IMR-90 (cell line): Measurements from ENCODE around the gene PHF21B. TPM values are rescaled to one million over a fixed set of nuclear protein-coding genes. Genes with fewer than 3 reads are reported as not detected.

Source experiments
- ATAC-seq: fragments of 200-7000 bp; cut with Tn5 transposase; 2 replicates; pipeline ENCODE4 v1.9.1; 2020; ENCODE audit warnings: low read depth, mild to moderate bottlenecking, moderate library complexity
- BruUV-seq: library from RNA; stranded (reverse); fragments of 400-500 nt; replicated peaks from 2 replicates; lab custom pipeline; 2021; lab: Mats Ljungman, UMichigan
- CTCF ChIA-PET: fragments of 300-600 bp; formaldehyde crosslinking; extraction: SDS; loops from one replicate; lab custom pipeline; 2021; ENCODE audit warnings: antibody characterized with exemption; lab: Yijun Ruan, JAX
- POLR2A ChIA-PET: fragments of 300-600 bp; sonication (Branson Sonifier 250); formaldehyde crosslinking; loops from one replicate; lab custom pipeline; 2022; ENCODE audit warnings: antibody characterized with exemption; ENCODE audit not compliant: unreplicated experiment; lab: Charles Lee
- DNase-seq: peaks from one replicate; pipeline ENCODE4 v3.0.0; 2013
- H2AFZ ChIP-seq: replicated peaks from 2 replicates; pipeline ENCODE3; 2013; ENCODE audit warnings: low read length, mild to moderate bottlenecking; ENCODE audit not compliant: poor library complexity
- H2AK5ac ChIP-seq: 2 replicates; pipeline ENCODE4 v1.6.1; 2013; ENCODE audit warnings: low read depth, low read length, inconsistent platforms
- H2AK9ac ChIP-seq: replicated peaks from 2 replicates; pipeline ENCODE3; 2013; ENCODE audit warnings: mild to moderate bottlenecking, low read depth, low read length, moderate library complexity; ENCODE audit not compliant: poor library complexity
- H2BK120ac ChIP-seq: 2 replicates; pipeline ENCODE4 v1.6.1; 2013; ENCODE audit warnings: low read depth, low read length, inconsistent platforms
- H2BK15ac ChIP-seq: 3 replicates; pipeline ENCODE4 v1.6.1; 2013; ENCODE audit warnings: low read depth, low read length, inconsistent platforms
- H2BK20ac ChIP-seq: 2 replicates; pipeline ENCODE4 v1.6.1; 2013; ENCODE audit warnings: low read depth, mild to moderate bottlenecking, inconsistent platforms, low read length, moderate library complexity
- H2BK5ac ChIP-seq: 2 replicates; pipeline ENCODE4 v1.6.1; 2013; ENCODE audit warnings: mild to moderate bottlenecking, low read depth, low read length, inconsistent platforms; ENCODE audit not compliant: poor library complexity, severe bottlenecking
- H3K14ac ChIP-seq: replicated peaks from 2 replicates; pipeline ENCODE4 v1.6.1; 2013; ENCODE audit warnings: low read depth, low read length, inconsistent platforms
- H3K18ac ChIP-seq: 2 replicates; pipeline ENCODE4 v1.6.1; 2013; ENCODE audit warnings: low read depth, low read length, control low read depth
- H3K23ac ChIP-seq: 2 replicates; pipeline ENCODE4 v1.6.1; 2013; ENCODE audit warnings: low read depth, low read length, inconsistent platforms
- H3K27ac ChIP-seq: 2 replicates; pipeline ENCODE4 v1.5.1; 2013; ENCODE audit warnings: mild to moderate bottlenecking, control low read depth, low read length; ENCODE audit not compliant: insufficient read depth
- H3K27me3 ChIP-seq: 2 replicates; pipeline ENCODE4 v1.6.1; 2013; ENCODE audit warnings: low read length; ENCODE audit not compliant: control insufficient read depth, insufficient read depth
- H3K36me3 ChIP-seq: 2 replicates; pipeline ENCODE4 v1.6.1; 2013; ENCODE audit warnings: low read length, mixed read lengths; ENCODE audit not compliant: control insufficient read depth, insufficient read depth
- H3K4ac ChIP-seq: 2 replicates; pipeline ENCODE4 v1.6.1; 2013; ENCODE audit warnings: low read depth, low read length, inconsistent platforms
- H3K4me1 ChIP-seq: 2 replicates; pipeline ENCODE4 v1.6.1; 2013; ENCODE audit warnings: low read length, mixed read lengths; ENCODE audit not compliant: control insufficient read depth, insufficient read depth
- H3K4me2 ChIP-seq: 2 replicates; pipeline ENCODE4 v1.6.1; 2013; ENCODE audit warnings: low read depth, mild to moderate bottlenecking, control low read depth, low read length, moderate library complexity
- H3K4me3 ChIP-seq: 2 replicates; pipeline ENCODE4 v1.5.1; 2013; ENCODE audit warnings: low read depth, mild to moderate bottlenecking, control low read depth, low read length, moderate library complexity; ENCODE audit not compliant: insufficient read depth
- H3K56ac ChIP-seq: 2 replicates; pipeline ENCODE4 v1.6.1; 2013; ENCODE audit warnings: low read length, inconsistent platforms; ENCODE audit not compliant: insufficient read depth; ENCODE audit errors: extremely low read depth
- H3K79me1 ChIP-seq, 2 experiments: 2 replicates each; pipeline ENCODE4 v1.6.1; 2013; ENCODE audit warnings: low read length in 2 of 2, inconsistent platforms in 1 of 2, low read depth in 1 of 2
- H3K9ac ChIP-seq: 2 replicates; pipeline ENCODE4 v1.6.1; 2013; ENCODE audit warnings: low read depth, low read length, control low read depth
- H3K9me1 ChIP-seq: 2 replicates; pipeline ENCODE4 v1.6.1; 2013; ENCODE audit warnings: low read length, inconsistent platforms; ENCODE audit not compliant: insufficient read depth
- H3K9me3 ChIP-seq: 2 replicates; pipeline ENCODE4 v1.6.1; 2013; ENCODE audit warnings: low read length; ENCODE audit not compliant: control insufficient read depth, insufficient read depth
- H4K20me1 ChIP-seq: 2 replicates; pipeline ENCODE4 v1.6.1; 2013; ENCODE audit warnings: low read length, inconsistent platforms; ENCODE audit not compliant: insufficient read depth
- H4K5ac ChIP-seq: 2 replicates; pipeline ENCODE4 v1.6.1; 2013; ENCODE audit warnings: mild to moderate bottlenecking, low read depth, low read length, control low read depth
- H4K8ac ChIP-seq, 2 experiments: 2 replicates each; pipeline ENCODE4 v1.6.1; 2013; ENCODE audit warnings: low read depth in 2 of 2, low read length in 2 of 2, control low read depth in 1 of 2, inconsistent platforms in 1 of 2
- H4K91ac ChIP-seq: 2 replicates; pipeline ENCODE4 v1.6.1; 2013; ENCODE audit warnings: low read depth, low read length, inconsistent platforms; ENCODE audit not compliant: insufficient read depth
- BHLHE40 ChIP-seq: fragments of 150-350 bp; IDR thresholded peaks from 2 replicates; pipeline ENCODE4 v1.6.1; 2016; ENCODE audit warnings: mild to moderate bottlenecking, low read depth, low read length
- CEBPB ChIP-seq: IDR thresholded peaks from 2 replicates; pipeline ENCODE4 v1.6.1; 2012; ENCODE audit warnings: low read depth, low read length, improper control_type of control experiment
- CHD1 ChIP-seq: IDR thresholded peaks from 2 replicates; pipeline ENCODE4 v1.6.1; 2012; ENCODE audit warnings: low read depth, low read length, improper control_type of control experiment
- CTCF ChIP-seq: conservative IDR thresholded peaks from 2 replicates; pipeline ENCODE4 v1.5.1; 2012; ENCODE audit warnings: mild to moderate bottlenecking, low read depth, low read length, improper control_type of control experiment
- ELK1 ChIP-seq: fragments of 150-350 bp; IDR thresholded peaks from 2 replicates; pipeline ENCODE4 v1.6.1; 2016; ENCODE audit warnings: low read depth, mild to moderate bottlenecking, low read length, moderate library complexity, borderline replicate concordance
- NFE2L2 ChIP-seq: fragments of 150-350 bp; IDR thresholded peaks from 2 replicates; pipeline ENCODE4 v1.6.1; 2016; ENCODE audit warnings: low read depth, mild to moderate bottlenecking, low read length
- POLR2A ChIP-seq: IDR thresholded peaks from 2 replicates; pipeline ENCODE4 v1.6.1; 2012; ENCODE audit warnings: mild to moderate bottlenecking, low read depth, low read length
- RAD21 ChIP-seq: IDR thresholded peaks from 2 replicates; pipeline ENCODE4 v1.6.1; 2012; ENCODE audit warnings: low read length, improper control_type of control experiment
- SMC3 ChIP-seq: fragments of 150-350 bp; IDR thresholded peaks from 2 replicates; pipeline ENCODE4 v1.6.1; 2016; ENCODE audit warnings: low read depth, mild to moderate bottlenecking, antibody characterized with exemption, low read length, moderate library complexity
- WGBS, 2 experiments: methylation state at CpG; one replicate each; pipeline versions ENCODE4 v1.1.5 to v1.1.7; 2013; ENCODE audit warnings: missing lambda C conversion rate in 2 of 2; ENCODE audit not compliant: insufficient read length in 1 of 2; ENCODE audit errors: extremely low coverage in 2 of 2; 5-methylcytosine and 5-hydroxymethylcytosine counted together
- dilution Hi-C: fragments of 300-500 bp; cut with HindIII; formaldehyde crosslinking; loops from one replicate; pipeline ENCODE4 v1.14.3; 2018; ENCODE audit warnings: low sequenced_read_pairs; ENCODE audit not compliant: unreplicated experiment
- in situ Hi-C: fragments of 300-500 bp; cut with MboI; formaldehyde crosslinking; loops from 3 replicates; pipeline ENCODE4 v1.14.3; 2019; ENCODE audit warnings: low sequenced_read_pairs, inconsistent platforms, mixed read lengths
- intact Hi-C: fragments of 100-400 bp; cut with micrococcal nuclease; formaldehyde crosslinking; loops from 2 replicates; pipeline ENCODE4 v1.10.0; 2022
- polyA plus RNA-seq, 3 experiments: library from polyadenylated mRNA; depleted of rRNA; stranded (reverse); fragments of >200 nt; gene quantifications; 2 replicates each; pipeline ENCODE4 v1.2.3, GENCODE V29; 2012; ENCODE audit warnings: low replicate concordance in 1 of 3
- total RNA-seq: library from RNA; depleted of rRNA; stranded (reverse); fragments of >200 nt; gene quantifications from 2 replicates; pipeline ENCODE4 v1.2.3, GENCODE V29; 2012

The PHF21B gene
- total and polyA plus RNA-seq, 2 of the 4 experiments (the other 2 are of a cell fraction): 0.02 TPM; not detected in 1

GRCh38 chr22:45031629-45032403, 22.0 kb upstream of the PHF21B start:
- Histone ChIP-seq H3K4ac (no peak overlapping the region), H3K14ac (no peak overlapping the region), H3K23ac (no peak overlapping the region), H3K4me3 (no peak overlapping the region), H4K8ac (no peak overlapping the region), H2BK20ac (no peak overlapping the region), H4K5ac (no peak overlapping the region), H3K9me3 (no peaks in the 10 kb centered on the region), H3K27me3 (peaks cover 45% of the 10 kb centered on the region), H3K9me1 (no peaks in the 10 kb centered on the region), H3K79me1 (no peaks in the 10 kb centered on the region), H4K91ac (no peak overlapping the region), H2BK5ac (no peak overlapping the region), H2BK15ac (no peak overlapping the region), H3K4me1 (no peaks in the 10 kb centered on the region; the same call in 1 of the 2 replicates), H3K36me3 (no peaks in the 10 kb centered on the region), H2AFZ (no peak overlapping the region), H3K56ac (no peak overlapping the region), H3K27ac (no peak overlapping the region), H2AK9ac (no peak overlapping the region), H2AK5ac (no peak overlapping the region), H3K9ac (no peak overlapping the region), H3K18ac (no peak overlapping the region), H3K4me2 (no peak overlapping the region), H2BK120ac (no peak overlapping the region), H4K20me1 (no peaks in the 10 kb centered on the region)
- ATAC-seq (no peak), DNase-seq (no peak)
- 60% methylated on average over 1 of the region's 1 CpG; no CpG with 5 or more reads in 1 of the 2 experiments for WGBS, 2 experiments
- intact Hi-C loops: no loop called here
- ChIA-PET CTCF (no interaction called here), POLR2A (no interaction called here)
- in situ Hi-C loops: no loop called here
- no TSS peak for BruUV-seq
- TF ChIP-seq POLR2A (no peak), CHD1 (no peak), RAD21 (no peak), SMC3 (no peak), ELK1 (no peak), CEBPB (no peak), NFE2L2 (no peak), CTCF (no peak), BHLHE40 (no peak)
- dilution Hi-C loops: no loop called here
